Measurements from ENCODE around the gene AREG.

DNA sequence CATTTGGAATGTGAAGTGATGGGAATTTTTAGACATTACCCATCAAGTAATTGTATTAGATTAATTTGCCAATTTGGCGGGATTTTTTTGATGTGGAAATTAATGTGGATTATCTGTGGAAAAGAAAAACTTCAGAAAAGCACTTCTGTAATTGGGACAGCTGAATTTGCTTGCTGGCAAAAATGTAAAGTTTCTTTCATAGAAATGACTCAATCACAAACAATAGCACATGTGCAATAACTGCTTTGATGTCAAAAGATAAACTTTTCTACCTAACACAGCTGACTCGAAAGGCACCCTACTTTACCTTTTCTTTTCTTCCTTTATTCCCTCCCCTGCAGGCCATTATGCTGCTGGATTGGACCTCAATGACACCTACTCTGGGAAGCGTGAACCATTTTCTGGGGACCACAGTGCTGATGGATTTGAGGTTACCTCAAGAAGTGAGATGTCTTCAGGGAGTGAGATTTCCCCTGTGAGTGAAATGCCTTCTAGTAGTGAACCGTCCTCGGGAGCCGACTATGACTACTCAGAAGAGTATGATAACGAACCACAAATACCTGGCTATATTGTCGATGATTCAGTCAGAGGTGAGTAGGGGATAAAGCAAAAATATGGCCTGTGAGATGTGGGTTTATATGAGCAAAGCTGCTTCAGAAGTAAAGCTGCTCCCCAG, 1.4 kb downstream of the AREG start:
- TF ChIP-seq, protein P1, sequence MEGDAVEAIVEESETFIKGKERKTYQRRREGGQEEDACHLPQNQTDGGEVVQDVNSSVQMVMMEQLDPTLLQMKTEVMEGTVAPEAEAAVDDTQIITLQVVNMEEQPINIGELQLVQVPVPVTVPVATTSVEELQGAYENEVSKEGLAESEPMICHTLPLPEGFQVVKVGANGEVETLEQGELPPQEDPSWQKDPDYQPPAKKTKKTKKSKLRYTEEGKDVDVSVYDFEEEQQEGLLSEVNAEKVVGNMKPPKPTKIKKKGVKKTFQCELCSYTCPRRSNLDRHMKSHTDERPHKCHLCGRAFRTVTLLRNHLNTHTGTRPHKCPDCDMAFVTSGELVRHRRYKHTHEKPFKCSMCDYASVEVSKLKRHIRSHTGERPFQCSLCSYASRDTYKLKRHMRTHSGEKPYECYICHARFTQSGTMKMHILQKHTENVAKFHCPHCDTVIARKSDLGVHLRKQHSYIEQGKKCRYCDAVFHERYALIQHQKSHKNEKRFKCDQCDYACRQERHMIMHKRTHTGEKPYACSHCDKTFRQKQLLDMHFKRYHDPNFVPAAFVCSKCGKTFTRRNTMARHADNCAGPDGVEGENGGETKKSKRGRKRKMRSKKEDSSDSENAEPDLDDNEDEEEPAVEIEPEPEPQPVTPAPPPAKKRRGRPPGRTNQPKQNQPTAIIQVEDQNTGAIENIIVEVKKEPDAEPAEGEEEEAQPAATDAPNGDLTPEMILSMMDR (IDR thresholded peaks at IDR 0.05), result no peak
- no peak for TF ChIP-seq EP300 (IDR thresholded peaks at IDR 0.05)
